ENCODE results near the gene PRDM16. TPM values are rescaled to one million over a fixed set of nuclear protein-coding genes. Genes with fewer than 3 reads are reported as not detected.

Gene PRDM16
- total RNA-seq, 1 donor from 2014 or later, result 0.79 TPM

DNA sequence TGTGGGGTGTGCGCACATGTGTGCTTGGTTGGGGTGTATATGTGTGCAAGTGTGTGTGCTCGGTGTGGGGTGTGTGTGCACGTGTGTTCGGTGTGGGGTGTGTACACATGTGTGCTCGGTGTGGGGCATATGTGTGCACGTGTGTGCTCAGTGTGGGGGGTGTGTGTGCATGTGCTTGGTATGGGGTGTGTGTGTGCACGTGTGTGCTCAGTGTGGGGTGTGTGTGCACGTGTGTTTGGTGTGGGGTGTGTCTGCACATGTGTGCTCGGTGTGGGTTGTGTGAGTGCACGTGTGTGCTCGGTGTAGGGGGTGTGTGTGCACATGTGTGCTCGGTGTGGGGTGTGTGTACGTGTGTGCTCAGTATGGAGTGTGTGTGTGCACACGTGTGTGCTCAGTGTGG lies 77.5 kb downstream of the PRDM16 start:
- peak; percentile 66 for FAIRE-seq
- TF ChIP-seq, protein P1, sequence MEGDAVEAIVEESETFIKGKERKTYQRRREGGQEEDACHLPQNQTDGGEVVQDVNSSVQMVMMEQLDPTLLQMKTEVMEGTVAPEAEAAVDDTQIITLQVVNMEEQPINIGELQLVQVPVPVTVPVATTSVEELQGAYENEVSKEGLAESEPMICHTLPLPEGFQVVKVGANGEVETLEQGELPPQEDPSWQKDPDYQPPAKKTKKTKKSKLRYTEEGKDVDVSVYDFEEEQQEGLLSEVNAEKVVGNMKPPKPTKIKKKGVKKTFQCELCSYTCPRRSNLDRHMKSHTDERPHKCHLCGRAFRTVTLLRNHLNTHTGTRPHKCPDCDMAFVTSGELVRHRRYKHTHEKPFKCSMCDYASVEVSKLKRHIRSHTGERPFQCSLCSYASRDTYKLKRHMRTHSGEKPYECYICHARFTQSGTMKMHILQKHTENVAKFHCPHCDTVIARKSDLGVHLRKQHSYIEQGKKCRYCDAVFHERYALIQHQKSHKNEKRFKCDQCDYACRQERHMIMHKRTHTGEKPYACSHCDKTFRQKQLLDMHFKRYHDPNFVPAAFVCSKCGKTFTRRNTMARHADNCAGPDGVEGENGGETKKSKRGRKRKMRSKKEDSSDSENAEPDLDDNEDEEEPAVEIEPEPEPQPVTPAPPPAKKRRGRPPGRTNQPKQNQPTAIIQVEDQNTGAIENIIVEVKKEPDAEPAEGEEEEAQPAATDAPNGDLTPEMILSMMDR (IDR thresholded peaks at IDR 0.05; ENCODE audit: insufficient read depth, low read length, severe bottlenecking), result no peak
- Histone ChIP-seq H3K27me3 (ENCODE audit: control insufficient read depth, insufficient read depth, low read length) (no peaks in the 10 kb centered on the region), H3K4me3 (ENCODE audit: low read depth, low read length) (no peak overlapping the region), H3K36me3 (ENCODE audit: control insufficient read depth, insufficient read depth, low read length) (no peaks in the 10 kb centered on the region)
- no peak for DNase-seq (ENCODE audit: low read depth)

DNA sequence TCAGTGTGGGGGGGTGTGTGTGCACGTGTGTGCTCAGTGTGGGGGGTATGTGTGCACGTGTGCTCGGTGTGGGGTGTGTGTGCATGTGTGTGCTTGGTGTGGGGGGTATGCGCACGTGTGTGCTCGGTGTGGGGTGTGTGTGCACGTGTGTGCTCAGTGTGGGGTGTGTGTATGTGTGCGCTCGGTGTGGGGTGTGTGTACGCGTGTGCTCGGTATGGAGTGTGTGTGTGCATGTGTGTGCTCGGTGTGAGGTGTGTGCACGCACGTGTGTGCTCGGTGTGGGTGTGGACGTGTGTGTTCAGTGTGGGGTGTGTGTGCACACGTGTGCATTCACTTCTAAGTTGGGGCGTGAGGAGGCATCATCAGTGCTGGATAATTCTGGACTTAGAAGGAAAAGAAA lies 77.9 kb downstream of the PRDM16 start:
- Histone ChIP-seq H3K4me3 (ENCODE audit: low read depth, low read length) (no peak overlapping the region), H3K27me3 (ENCODE audit: control insufficient read depth, insufficient read depth, low read length) (no peaks in the 10 kb centered on the region), H3K36me3 (ENCODE audit: control insufficient read depth, insufficient read depth, low read length) (no peaks in the 10 kb centered on the region)
- FAIRE-seq (peak; percentile 70), DNase-seq (ENCODE audit: low read depth) (no peak)
- TF ChIP-seq, protein P1 (IDR thresholded peaks at IDR 0.05; ENCODE audit: insufficient read depth, low read length, severe bottlenecking), result no peak

DNA sequence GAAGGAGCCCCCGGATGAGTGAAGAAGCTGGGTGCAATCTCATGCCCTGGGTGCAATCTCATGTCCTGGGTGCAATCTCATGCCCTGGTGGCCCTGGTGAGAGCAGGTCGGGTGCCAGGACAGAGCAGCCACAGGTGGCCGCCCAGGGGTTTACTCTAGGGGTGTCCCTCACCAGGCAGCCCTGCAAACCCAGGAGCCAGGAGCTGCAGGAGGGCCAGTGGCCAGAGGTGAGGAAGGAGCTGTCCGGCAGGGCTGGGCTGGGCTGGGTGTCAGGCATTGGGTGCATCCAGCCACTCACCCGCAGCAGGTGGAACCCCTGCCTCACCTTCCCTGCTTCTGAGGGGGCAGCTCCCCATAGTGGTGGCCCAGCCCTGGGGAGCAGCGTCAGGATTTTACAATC lies 79.2 kb downstream of the PRDM16 start:
- Histone ChIP-seq H3K27me3 (ENCODE audit: control insufficient read depth, insufficient read depth, low read length) (no peaks in the 10 kb centered on the region), H3K4me3 (ENCODE audit: low read depth, low read length) (no peak overlapping the region), H3K36me3 (ENCODE audit: control insufficient read depth, insufficient read depth, low read length) (no peaks in the 10 kb centered on the region)
- TF ChIP-seq, protein P1 (IDR thresholded peaks at IDR 0.05; ENCODE audit: insufficient read depth, low read length, severe bottlenecking), result no peak
- DNase-seq (ENCODE audit: low read depth) (no peak), FAIRE-seq (no peak)

DNA sequence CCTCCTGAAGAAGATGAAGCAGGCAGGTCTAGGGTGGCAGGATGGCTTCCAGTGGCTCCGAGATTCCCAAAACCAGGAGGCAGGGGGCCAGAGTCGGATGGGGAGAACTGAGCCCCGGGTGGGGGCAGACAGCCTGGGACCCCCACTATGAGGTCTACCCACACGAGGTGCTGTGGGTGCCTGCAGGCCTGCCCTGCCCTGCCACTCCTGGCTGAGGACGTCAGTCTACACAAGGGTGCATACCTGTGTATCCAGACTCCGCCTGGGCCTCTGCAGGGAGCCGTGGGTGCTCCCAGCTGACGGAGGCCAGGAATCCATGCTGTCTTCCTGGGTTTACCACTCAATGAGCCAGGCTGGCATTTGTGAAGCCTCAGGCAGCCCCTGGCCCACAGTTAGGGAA lies 80.3 kb downstream of the PRDM16 start:
- Histone ChIP-seq H3K36me3 (ENCODE audit: control insufficient read depth, insufficient read depth, low read length) (no peaks in the 10 kb centered on the region), H3K4me3 (ENCODE audit: low read depth, low read length) (no peak overlapping the region), H3K27me3 (ENCODE audit: control insufficient read depth, insufficient read depth, low read length) (no peaks in the 10 kb centered on the region)
- FAIRE-seq (no peak), DNase-seq (ENCODE audit: low read depth) (no peak)
- TF ChIP-seq, protein P1 (IDR thresholded peaks at IDR 0.05; ENCODE audit: insufficient read depth, low read length, severe bottlenecking), result no peak

DNA sequence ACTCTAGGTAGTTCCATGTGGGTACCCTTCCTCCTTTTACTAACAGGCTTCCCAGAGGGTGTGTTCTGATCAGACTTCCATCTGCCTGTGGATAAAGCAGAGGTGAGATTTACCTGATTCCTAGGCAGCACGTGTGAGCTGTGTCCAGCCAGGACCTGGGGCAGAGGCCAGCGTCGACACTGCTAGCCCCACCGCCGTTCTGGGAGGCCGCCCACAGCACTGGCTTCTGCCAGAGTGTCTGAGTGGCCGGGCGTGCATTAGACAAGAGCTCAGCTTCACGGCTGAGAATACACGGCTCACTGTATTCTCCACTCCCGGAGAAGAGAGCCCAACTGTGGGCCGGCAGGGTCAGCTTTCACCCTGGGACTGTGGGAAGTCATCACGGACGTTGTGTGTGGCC lies 82.5 kb downstream of the PRDM16 start:
- no peaks in the 10 kb centered on the region for H3K27me3 ChIP-seq (ENCODE audit: control insufficient read depth, insufficient read depth, low read length)
- FAIRE-seq, result peak; percentile 47
- no peak overlapping the region for H3K4me3 ChIP-seq (ENCODE audit: low read depth, low read length)
- H3K36me3 ChIP-seq (ENCODE audit: control insufficient read depth, insufficient read depth, low read length), result no peaks in the 10 kb centered on the region
- TF ChIP-seq, protein P1 (IDR thresholded peaks at IDR 0.05; ENCODE audit: insufficient read depth, low read length, severe bottlenecking), result no peak
- DNase-seq (ENCODE audit: low read depth), result no peak

DNA sequence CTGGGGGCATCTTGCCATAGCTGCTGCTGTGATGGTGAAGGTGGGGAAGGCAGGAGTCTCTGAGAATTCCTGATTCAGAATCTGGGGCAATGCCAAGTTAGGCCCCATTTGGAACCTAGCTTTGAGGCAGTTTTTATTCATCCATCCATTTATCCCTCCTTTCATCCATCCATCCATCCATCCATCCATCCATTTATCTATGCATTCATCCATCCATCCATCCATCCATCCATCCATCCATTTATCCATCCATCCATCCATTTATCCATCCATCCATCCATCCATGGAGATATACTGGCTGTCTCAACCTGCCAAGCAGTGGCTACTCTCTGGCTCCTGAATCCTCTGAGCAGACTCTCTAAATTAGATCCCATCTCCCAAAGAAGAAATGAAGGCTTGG lies 83.1 kb downstream of the PRDM16 start:
- TF ChIP-seq, protein P1 (IDR thresholded peaks at IDR 0.05; ENCODE audit: insufficient read depth, low read length, severe bottlenecking), result no peak
- Histone ChIP-seq H3K4me3 (ENCODE audit: low read depth, low read length) (no peak overlapping the region), H3K27me3 (ENCODE audit: control insufficient read depth, insufficient read depth, low read length) (no peaks in the 10 kb centered on the region), H3K36me3 (ENCODE audit: control insufficient read depth, insufficient read depth, low read length) (no peaks in the 10 kb centered on the region)
- FAIRE-seq (no peak), DNase-seq (ENCODE audit: low read depth) (no peak)

Data from bronchial epithelial cell (primary cell).